Right lobe of liver (tissue), 4 donors: ENCODE results near the gene PLCL1.

Experiments used
- POLR2A ChIP-seq: fragments of 450-650 bp; IDR thresholded peaks from one replicate; pipeline ENCODE4 v1.6.1; 2017; ENCODE audit warnings: antibody characterized with exemption, mild to moderate bottlenecking
- TF ChIP-seq, protein P1 (sequence below), 4 donors: fragments of 200-600 bp in 3 of 4; fragments of 450-650 bp in 1 of 4; IDR thresholded peaks; one replicate each; pipeline versions ENCODE4 v1.5.1 to v1.8.0; 2016 to 2022; ENCODE audit warnings: antibody characterized with exemption in 4 of 4, mild to moderate bottlenecking in 2 of 4
- donor health status: DM: no; HTN: no; CAD: no.
- donor health status: DM: no; HTN: no; CAD: no.
- donor health status: DM: no; HTN: yes; CAD: no.

DNA sequence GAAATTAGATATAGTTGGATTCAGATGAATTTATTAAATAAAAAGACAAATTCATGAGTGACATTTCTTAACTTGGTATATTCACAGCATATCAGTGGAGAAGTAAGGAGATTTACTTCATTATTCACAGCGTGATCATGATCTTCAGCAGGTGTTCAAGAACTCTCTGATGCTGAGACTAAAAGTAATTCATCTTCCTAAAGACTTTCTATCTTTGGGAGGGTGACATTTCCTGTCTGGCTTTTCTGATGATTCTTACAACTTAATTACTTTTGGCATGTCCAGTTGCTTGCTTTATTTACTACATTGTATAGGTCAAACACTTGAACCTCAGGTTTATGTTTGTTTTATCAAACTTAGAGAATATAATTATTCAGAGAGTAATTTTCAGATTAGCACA lies 224.6 kb downstream of the PLCL1 start:
- TF ChIP-seq, protein P1, sequence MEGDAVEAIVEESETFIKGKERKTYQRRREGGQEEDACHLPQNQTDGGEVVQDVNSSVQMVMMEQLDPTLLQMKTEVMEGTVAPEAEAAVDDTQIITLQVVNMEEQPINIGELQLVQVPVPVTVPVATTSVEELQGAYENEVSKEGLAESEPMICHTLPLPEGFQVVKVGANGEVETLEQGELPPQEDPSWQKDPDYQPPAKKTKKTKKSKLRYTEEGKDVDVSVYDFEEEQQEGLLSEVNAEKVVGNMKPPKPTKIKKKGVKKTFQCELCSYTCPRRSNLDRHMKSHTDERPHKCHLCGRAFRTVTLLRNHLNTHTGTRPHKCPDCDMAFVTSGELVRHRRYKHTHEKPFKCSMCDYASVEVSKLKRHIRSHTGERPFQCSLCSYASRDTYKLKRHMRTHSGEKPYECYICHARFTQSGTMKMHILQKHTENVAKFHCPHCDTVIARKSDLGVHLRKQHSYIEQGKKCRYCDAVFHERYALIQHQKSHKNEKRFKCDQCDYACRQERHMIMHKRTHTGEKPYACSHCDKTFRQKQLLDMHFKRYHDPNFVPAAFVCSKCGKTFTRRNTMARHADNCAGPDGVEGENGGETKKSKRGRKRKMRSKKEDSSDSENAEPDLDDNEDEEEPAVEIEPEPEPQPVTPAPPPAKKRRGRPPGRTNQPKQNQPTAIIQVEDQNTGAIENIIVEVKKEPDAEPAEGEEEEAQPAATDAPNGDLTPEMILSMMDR (IDR thresholded peaks at IDR 0.05) = no peak
- TF ChIP-seq POLR2A = no peak
